GM18520 (cell line): ENCODE results near the gene ARHGAP20.

Source experiments
- ATAC-seq: cut with Tn5 transposase; IDR thresholded peaks from one replicate; pipeline ENCODE4 v1.9.1; 2021; ENCODE audit not compliant: unreplicated experiment

ARHGAP20 gene, protein sequence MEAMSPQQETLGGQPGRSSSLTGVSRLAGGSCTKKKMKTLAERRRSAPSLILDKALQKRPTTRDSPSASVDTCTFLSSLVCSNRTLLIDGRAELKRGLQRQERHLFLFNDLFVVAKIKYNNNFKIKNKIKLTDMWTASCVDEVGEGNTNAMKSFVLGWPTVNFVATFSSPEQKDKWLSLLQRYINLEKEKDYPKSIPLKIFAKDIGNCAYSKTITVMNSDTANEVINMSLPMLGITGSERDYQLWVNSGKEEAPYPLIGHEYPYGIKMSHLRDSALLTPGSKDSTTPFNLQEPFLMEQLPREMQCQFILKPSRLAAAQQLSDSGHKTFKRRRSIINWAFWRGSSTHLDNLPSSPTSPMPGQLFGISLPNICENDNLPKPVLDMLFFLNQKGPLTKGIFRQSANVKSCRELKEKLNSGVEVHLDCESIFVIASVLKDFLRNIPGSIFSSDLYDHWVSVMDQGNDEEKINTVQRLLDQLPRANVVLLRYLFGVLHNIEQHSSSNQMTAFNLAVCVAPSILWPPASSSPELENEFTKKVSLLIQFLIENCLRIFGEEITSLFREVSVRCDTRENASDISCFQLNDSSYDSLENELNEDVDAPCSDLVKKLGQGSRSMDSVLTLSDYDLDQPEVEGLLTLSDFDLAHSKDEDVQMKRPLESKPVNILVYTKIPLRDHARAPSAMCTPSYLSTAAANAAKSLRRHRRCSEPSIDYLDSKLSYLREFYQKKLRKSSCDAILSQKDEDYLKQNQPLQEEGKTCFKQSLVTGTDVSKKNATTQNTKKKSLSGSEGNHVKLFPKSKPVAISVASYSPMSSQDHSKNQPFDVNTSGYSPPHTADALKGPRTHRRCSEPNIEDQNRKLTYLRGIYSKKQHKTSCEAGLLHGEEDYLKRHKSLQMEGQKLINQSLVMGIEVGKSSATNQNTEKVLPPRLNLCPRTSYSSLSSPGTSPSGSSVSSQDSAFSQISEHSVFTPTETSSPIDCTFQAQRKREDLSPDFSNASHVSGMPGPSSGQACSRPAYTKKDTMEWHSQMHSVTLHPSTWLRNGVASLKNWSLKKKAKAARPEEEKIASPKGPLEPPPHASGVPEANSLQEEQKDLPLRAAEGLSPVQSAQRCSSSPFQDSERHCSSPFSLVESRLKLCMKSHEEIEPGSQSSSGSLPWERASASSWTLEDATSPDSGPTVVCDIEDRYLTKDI

DNA sequence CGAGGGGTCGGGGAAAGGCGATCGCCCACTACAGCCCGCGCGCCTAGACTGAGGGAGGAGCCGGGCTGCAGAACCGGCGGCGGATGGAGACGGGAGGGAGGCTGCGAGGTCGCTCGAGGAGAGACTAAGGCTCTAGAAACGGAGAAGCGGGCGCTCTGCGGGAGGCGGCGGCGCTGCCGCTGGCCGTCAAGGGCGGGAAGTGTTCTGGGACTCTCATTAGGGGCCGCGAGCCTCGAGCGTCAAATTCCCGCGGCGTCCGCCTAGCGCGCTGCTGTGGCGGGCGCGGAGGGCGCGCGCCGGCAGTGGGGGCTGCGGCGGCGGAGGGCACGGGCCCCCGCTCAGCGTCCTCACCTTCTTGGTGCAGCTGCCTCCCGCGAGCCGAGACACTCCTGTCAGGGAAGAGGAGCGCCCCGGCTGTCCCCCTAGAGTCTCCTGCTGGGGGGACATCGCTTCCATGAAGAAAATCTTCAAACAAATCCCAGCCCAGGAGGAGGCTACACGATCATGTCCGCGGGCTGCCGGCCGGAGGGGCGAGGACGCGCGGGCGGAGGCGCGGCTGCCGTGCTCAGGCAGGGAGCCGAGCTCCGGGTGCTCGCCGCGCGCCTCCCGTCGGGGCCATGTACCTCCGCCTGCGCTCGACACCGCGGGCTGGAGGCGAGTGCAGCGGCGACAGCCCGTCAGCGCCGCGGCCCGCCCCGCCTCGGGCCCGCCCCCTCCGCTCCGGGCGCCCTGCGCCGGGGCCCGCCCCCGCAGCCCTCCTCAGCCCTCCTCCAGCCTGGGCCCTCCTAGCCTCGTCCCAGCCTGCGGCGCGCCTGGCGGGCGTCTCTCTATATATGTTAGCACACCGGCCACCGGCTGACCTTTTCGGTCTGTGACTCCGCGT lies at the start of gene ARHGAP20:
Gene ARHGAP20 (minus strand): TSS at position 662 of the 883 bp plus-strand sequence. CDS start 206 bp downstream, at position 456.
- peak; percentile 40 for ATAC-seq

DNA sequence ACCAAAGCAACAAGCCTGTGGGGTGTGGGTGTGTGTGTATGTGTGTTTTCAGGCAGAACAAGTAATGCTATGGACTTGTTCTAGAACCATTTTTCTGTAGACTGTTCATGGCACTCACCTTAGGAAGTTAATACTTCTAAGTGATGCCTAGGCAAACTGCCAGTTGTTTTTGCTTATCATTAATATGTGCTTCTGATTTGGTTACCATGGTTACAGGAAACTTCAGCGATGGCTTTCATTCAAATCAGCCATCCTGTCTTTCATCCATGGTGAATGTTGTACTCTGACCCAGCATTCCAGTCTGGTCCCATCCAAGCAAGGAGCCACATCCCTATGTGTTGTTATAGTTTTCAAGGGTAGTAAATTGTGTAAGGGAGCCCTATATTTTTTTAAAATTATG lies 49.8 kb upstream of the ARHGAP20 start:
- no peak for ATAC-seq

DNA sequence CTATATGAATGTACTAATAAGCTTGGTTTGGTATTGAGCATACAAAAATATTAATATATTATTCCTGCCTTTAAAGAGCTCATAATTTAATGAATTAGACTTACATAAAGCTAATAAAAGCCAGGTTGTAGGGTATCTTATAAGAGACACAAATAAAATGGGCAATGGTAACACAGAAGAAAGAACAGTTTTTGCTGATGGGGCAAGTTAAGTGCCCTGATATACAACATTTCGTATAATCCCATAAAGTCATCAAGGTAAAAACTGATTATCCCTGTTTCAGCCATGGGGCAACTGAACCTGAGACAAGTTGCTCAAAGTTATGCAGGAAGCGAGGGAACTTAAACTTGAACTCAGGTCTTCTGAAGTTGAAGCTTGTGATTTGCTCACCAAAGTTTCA lies 48.9 kb upstream of the ARHGAP20 start:
- no peak for ATAC-seq

DNA sequence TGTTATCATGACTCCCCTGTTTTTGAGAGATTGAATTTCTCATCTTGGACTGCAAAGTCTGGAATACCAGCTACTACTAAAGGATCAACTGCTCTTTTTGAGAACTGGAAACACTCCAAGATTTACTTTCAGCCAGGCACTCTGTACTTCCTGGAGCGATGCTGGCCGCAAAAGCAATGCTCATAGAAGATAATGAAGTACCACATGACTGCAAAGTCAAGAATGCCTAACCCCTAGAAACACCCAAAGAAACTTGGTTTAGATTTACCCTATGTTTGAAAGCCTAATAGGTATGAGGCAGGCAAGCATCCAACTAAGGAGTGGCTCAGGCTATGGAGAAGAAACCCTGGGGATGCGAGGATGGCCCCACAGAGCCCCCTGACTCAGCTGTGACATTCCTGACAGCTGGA lies 47.7 kb upstream of the ARHGAP20 start:
- no peak for ATAC-seq

DNA sequence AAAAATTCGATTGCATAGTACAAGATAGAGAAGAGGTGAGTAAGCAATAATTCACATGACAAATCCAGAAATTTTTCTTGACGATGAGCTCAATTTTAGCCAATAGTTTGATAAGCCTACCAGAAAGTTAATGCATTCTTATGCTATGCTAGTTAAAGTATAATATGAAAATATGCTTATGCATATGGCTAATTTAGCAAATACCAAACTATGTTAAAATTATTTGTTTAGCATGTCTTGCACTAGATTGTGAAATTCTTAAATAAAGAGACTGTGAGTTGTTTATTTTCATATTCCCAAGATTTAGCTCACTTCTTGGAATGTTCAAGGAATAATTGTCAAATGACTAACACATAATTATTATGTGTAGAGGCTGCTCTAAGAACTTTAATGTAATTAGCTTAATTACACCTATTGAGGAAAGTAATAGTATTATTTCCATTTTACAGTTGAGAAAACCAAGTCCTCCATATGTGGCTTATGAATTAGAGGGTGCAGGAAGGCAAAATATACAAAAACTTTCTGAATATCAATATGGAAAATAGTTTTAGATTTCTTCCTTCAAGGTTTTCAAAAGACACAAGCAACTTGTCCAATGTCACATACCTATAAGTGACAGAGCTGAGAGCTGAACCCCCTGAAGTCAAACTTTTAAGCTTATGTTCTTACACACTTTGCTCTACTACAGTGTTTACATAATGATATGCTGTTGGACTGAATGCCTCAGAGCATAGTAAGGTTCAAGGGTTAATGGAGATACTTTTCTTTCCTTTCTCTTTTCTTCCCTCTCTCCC lies 45.9 kb upstream of the ARHGAP20 start:
- ATAC-seq: no peak

DNA sequence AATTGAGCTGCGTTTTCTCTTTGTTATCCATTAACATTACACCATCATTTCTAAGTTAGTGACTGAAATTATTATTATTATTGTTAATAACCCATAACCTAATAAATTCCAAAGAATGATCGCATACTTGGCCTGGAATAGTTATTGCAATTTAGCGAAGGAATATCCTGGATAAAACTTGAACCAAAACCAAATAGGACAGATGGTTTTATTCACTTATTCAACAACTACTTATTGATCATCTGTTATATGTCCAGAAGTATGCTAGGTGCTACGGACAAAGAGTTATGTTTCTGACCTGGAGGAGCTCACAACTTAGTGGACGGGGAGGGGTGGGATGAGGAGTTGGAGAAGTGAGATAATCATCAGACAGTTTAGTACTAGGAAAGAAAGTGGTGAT lies 44.8 kb upstream of the ARHGAP20 start:
- ATAC-seq: no peak

DNA sequence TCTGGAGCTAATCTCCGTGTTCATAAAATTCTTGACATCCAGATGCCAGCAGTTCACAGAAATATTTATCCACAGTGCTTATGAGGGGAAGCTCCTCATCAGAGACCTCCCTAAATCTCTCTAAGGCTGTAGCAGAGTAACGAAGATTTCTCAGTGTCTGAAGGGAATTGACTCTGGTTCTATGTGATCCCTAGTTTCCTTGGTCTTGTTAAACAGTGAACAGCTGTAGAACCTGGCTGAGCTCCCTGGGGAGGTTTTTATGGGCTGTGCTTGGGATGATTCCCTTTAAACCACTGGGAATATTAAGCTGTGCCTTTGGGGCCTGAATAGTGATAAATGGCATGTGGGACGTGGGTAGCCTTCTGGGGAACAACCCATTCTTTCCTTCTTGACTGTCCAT lies 43.7 kb upstream of the ARHGAP20 start:
- no peak for ATAC-seq

DNA sequence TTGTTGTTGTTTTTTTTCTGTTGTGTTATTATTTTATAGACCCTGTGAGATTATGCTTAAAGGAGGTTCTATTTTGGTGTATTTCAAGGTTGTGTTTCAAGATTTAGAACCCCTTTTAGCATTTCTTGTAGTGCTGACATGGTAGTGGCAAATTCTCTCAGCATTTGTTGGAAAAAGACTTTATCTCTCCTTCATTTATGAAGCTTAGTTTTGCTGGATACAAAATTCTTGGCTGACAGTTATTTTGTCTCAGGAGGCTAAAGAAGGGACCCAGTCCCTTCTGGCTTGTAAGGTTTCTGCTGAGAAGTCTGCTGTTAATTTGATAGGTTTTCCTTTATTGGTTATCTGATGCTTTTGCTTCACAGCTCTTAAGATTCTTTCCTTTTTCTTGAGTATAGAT lies 40.7 kb upstream of the ARHGAP20 start:
- no peak for ATAC-seq

DNA sequence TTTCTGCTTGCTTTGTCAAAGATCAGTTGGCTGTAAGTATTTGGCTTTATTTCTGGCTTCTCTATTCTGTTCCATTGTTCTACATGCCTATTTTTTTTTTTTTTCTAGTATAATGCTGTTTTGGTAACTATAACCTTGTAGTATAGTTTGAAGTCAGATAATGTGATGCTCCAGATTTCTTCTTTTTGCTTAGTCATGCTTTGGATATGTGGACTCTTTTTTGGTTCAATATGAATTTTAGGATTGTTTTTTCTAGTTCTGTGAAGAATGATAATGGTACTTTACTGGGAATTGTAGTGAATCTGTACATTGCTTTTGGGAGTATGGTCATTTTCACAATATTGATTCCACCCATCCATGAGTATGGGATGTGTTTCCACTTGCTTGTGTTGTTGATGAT lies 37.9 kb upstream of the ARHGAP20 start:
- no peak for ATAC-seq

DNA sequence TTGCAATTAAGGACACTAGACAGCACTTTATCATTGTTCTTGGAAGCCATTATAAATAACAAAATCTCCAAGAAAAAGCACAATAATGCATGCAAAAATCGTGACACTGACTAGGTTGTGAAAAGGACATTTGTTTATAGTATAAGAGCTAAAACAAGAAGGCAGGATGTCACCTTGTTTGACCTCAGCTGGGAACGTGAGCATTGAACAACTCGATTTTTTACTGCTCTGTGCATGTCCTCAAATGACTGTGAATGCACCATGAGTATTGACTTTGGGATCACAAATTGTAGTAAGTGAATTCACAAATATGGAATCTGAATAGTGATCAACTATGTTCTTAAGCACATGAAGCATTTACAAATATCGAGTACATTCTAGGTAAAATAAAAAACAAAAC lies 35.3 kb upstream of the ARHGAP20 start:
- ATAC-seq: no peak

DNA sequence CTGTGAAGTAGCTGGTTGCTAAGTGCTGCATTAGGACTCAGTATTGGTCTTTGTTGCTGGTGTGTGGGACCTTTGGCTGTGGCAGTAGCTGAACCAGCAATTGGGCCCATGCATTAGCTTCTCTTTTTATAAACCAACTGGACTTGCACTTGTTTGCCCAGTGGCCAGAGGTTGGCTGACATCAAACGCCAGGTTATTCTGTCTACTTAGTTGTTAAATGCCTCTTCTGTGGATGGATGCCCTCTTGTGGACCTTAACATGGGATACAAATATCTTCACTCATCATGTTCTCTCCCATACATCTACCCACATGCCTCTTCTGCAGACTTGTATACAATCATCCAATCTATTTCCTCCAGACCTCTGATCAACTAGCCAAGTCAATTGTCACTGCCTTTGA lies 26.4 kb upstream of the ARHGAP20 start:
- ATAC-seq: no peak

DNA sequence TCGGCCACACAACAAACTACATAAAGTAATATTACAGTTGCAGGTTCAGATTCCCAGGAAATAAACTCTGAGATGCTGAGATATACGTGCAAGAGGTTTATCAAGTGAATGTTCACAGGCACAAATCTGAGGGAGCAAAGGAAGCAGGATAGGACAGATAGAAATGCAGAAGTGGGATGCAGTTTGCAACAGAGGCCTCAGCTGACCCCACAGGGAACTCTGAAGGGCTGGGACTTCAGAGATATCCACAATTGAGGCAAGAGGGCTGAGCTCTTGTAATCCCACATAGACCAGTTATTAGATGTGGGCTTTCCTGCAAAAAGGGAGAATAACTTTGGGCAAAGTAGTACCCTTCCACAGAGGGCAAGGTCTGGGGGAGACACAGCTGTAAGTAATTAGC lies 25.4 kb upstream of the ARHGAP20 start:
- ATAC-seq: no peak

DNA sequence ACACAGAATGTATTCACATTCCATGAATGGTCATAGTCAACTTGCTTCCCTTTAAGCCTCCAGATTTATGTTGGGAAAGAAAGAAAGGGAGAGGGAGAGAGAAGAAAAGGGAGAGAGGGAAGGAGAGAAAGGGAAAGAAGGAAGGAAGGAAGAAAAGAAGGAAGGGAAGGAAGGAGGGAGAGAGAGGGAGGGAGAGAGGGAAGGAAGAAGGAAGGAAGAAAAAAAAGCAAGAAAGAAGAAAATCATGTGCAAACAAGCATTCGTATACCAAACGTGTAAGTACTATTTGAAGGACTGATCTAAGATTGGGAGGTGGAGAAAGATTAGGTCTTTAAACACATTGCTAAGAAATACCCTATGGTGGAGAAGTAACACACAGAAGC lies 23.9 kb upstream of the ARHGAP20 start:
- ATAC-seq: no peak

DNA sequence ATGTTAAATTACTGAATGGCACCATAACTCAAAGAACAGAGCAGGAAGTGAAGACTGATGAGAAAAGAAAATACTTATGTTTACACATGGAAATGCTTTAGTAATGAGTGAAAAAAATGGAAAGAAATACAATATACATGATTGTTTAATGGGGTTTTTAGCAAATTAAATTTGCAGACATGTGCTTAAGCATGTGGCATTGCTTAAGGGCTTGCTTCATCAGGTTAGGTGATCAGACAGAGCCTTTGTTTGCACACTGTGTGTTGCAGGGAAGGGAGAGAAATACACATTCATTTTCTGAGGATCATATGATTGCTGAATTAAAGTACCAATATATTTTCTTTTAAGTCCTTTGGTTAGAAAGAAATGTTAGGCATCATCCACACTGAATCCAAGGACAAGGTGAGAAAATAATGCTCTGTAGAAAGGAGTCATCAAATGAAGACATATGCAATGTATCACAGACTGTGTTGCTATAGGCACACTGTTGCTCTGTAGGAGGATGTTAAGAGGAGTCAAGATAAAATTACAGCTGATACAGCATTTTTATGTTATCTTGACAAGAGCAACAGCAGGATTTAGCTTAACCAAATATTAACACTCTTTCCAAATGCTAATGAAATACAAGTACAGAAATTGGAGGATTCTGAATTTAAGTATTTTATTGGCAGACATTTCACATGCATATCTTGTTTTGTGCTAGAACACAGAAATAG lies 23.4 kb upstream of the ARHGAP20 start:
- no peak for ATAC-seq

DNA sequence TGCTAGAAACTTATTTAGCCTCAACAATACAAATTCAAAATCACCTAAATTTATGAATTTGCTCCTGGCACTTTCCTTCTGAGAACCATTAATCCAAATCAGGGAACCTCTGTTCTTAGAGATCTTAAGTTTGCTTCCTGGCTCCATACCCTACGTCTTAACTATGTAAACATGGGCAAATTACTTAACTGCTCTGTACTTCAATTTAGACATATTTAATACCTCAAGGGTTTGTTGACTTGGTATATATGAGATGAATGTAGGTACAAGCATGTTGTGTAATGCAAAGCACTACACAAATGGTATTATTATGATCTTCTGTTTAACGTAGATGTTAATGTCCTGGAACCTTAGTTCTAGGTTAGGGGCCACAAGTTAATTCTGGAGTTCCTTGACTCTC lies 22.6 kb upstream of the ARHGAP20 start:
- ATAC-seq: no peak

DNA sequence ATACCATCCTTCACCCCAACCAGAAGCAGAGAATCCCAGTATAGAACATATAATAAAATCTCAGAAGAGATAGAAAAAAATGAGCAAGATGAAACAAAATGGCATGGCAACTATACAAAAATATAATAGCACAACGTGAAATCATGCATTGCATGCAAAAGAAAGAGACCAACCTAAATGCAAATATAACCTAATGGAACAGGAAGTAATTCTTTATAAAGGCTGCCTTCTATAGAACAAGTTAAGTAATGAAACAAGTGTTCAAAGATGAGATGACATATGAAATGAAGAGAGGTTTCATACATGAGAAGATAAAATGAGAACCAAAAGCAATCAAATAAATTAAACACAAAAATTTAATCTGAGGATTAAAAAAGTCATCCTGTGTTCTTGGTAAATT lies 18.5 kb upstream of the ARHGAP20 start:
- no peak for ATAC-seq

DNA sequence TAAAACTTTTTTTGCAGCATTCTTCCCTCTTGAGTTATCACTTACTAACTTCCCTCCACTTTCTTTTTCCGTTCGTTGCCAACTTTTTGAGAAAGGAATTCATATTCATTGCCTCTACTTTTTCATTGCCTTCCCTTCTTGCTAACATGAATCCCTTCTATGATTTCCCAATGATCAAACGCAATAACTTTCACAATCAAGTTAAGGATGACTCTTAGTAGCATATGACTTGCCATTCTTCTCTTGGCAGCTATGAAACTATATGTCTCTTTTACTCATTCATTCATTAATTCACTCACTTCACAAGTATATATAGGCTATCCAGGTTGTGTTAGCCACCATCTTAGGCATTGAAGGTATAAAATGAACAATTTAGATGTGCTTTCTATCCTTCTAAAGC lies 16.6 kb upstream of the ARHGAP20 start:
- no peak for ATAC-seq

DNA sequence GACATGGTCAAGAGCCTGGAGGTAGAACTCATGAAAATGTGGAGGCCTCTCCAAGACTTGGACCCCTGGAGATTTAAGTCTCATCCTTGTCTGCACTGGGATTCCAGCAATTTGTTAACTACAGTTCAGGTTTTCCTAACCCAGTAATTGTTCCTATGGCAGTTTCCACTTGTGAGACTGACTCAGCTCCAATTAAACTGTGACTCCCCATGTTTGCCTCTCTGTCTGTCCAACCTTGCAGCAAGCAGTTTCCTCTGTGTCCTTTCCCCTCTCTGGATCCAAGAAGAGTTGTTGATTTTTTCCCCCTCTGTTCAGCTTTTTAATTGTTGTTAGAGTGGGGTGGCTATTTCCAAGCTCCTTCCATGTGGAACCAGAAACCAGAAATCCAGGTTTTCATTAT lies 16.2 kb upstream of the ARHGAP20 start:
- no peak for ATAC-seq

DNA sequence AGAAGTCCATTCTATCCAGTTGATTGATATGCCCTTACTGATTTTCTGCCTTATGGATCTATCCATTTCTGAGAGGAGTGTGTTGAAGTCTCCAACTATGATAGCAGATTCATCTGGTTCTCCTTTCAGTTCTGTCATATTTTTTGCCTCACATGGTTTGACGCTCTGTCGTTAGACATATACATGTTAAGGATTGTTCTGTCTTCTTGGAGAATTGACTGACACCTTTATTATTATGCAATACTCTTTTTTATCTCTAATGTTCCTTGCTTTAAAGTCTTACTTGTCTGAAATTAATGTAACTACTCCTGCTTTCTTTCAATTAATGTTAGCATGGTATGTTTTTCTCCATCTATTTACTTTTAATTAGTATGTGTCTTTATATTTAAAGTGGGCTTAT lies 12.1 kb upstream of the ARHGAP20 start:
- no peak for ATAC-seq
